ENCODE data around the gene EGR1. TPM values are rescaled to one million over a fixed set of nuclear protein-coding genes. Genes with fewer than 3 reads are reported as not detected.

EGR1 gene
- polyA plus RNA-seq (2012; rRNA removed), result 28.4 and 48.0 TPM in 2 replicates
- 28.1 and 41.7 TPM in 2 replicates for polyA plus RNA-seq (2012; cell fraction: cytosol; rRNA removed)
- polyA plus RNA-seq (2012; cell fraction: nucleus; rRNA removed), result 81.7 and 86.6 TPM in 2 replicates

DNA sequence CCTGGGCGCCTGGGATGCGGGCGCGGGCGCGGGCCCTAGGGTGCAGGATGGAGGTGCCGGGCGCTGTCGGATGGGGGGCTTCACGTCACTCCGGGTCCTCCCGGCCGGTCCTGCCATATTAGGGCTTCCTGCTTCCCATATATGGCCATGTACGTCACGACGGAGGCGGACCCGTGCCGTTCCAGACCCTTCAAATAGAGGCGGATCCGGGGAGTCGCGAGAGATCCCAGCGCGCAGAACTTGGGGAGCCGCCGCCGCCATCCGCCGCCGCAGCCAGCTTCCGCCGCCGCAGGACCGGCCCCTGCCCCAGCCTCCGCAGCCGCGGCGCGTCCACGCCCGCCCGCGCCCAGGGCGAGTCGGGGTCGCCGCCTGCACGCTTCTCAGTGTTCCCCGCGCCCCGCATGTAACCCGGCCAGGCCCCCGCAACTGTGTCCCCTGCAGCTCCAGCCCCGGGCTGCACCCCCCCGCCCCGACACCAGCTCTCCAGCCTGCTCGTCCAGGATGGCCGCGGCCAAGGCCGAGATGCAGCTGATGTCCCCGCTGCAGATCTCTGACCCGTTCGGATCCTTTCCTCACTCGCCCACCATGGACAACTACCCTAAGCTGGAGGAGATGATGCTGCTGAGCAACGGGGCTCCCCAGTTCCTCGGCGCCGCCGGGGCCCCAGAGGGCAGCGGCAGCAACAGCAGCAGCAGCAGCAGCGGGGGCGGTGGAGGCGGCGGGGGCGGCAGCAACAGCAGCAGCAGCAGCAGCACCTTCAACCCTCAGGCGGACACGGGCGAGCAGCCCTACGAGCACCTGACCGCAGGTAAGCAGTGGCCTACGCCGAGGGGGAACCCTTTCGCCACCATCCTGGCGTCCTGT, at the start of gene EGR1:
TSS of gene EGR1 (plus strand) at position 219 of the 864 bp plus-strand sequence. CDS start at position 502, 283 bp downstream.
- 3% methylated on average over 34 of the region's 85 CpGs for WGBS (ENCODE audit: low lambda C conversion rate)
- Histone ChIP-seq H3K9me3 (no peaks in the 10 kb centered on the region), H3K36me3 (replicated peaks in 1 of 2; ENCODE audit: control insufficient read depth in 1 of 2, insufficient read depth in 2 of 2, low read length in 1 of 2) (peaks cover 0 to 13% of the 10 kb centered on the region in 2 experiments)

More for the DNA sequence above, at the start of gene EGR1:
- Histone ChIP-seq H3K9ac (peak within 1 kb of the TSS; percentile 97), H3K27me3 (ENCODE audit: insufficient read depth) (no peaks in the 10 kb centered on the region), H4K20me1 (ENCODE audit: insufficient read depth) (peaks cover 37% of the 10 kb centered on the region), H3K9me2 (no peaks in the 10 kb centered on the region), H2AFZ (ENCODE audit: low read depth) (peak within 1 kb of the TSS; percentile 95; the same call in 1 of the 2 replicates), H3K4me1 (ENCODE audit: control insufficient read depth in 1 of 2, insufficient read depth in 2 of 2, low read depth in 1 of 2, low read length in 1 of 2) (peaks cover 9 to 19% of the 10 kb centered on the region in 2 experiments; a peak in 1 of 4 replicates), H3K79me2 (ENCODE audit: insufficient read depth) (peaks cover 12% of the 10 kb centered on the region; the same call in 1 of the 2 replicates), H3K4me3 (ENCODE audit: low read depth in 2 of 2, low read length in 1 of 2) (peak within 1 kb of the TSS; percentile 81 to 83), H3F3A (replicated peaks; ENCODE audit: insufficient read depth) (peaks cover 32% of the 10 kb centered on the region), H3K27ac (ENCODE audit: low read depth in 2 of 2, low read length in 1 of 2) (peak within 1 kb of the TSS; percentile 91 to 99), H3K4me2 (peak within 1 kb of the TSS; percentile 98)
- TF ChIP-seq REST (IDR thresholded peaks at IDR 0.05; ENCODE audit: low read depth, low read length) (peak; percentile 63; the same call in 1 of the 2 replicates), RAD21 (IDR thresholded peaks at IDR 0.05; ENCODE audit: low read length) (no peak), NRF1 (IDR thresholded peaks at IDR 0.05; ENCODE audit: low read depth, low read length) (no peak), NFIC (IDR thresholded peaks at IDR 0.05; ENCODE audit: borderline replicate concordance) (no peak), RFX5 (IDR thresholded peaks at IDR 0.05; ENCODE audit: low read length) (no peak), FOXM1 (IDR thresholded peaks at IDR 0.05; ENCODE audit: low read depth) (no peak), POLR2AphosphoS5 (IDR thresholded peaks at IDR 0.05; ENCODE audit: low read depth, low read length) (peak; percentile 36; the same call in 1 of the 2 replicates), JUND (IDR thresholded peaks at IDR 0.05) (no peak), CHD2 (IDR thresholded peaks at IDR 0.05; ENCODE audit: low read length, partially characterized antibody) (no peak), EZH2phosphoT487 (IDR thresholded peaks at IDR 0.05; ENCODE audit: borderline replicate concordance, low read depth) (no peak), YY1 (IDR thresholded peaks at IDR 0.05; ENCODE audit: low read depth) (no peak), RCOR1 (IDR thresholded peaks at IDR 0.05; ENCODE audit: low read length) (0 out of 2 replicates have a peak, but pooled peaks have one; percentile 31), SIN3A (IDR thresholded peaks at IDR 0.05; ENCODE audit: borderline replicate concordance, low read depth, low read length) (peak; percentile 58; the same call in 1 of the 2 replicates), FOSL2 (IDR thresholded peaks at IDR 0.05; ENCODE audit: borderline replicate concordance, low read depth) (no peak), FOXJ3 (CRISPR knock-in tag; IDR thresholded peaks at IDR 0.05) (no peak), MXI1 (IDR thresholded peaks at IDR 0.05; ENCODE audit: low read depth, low read length) (peak; percentile 24; the same call in 1 of the 2 replicates), USF2 (IDR thresholded peaks at IDR 0.05; ENCODE audit: borderline replicate concordance, low read depth, low read length) (no peak)
- TF ChIP-seq, protein P1, sequence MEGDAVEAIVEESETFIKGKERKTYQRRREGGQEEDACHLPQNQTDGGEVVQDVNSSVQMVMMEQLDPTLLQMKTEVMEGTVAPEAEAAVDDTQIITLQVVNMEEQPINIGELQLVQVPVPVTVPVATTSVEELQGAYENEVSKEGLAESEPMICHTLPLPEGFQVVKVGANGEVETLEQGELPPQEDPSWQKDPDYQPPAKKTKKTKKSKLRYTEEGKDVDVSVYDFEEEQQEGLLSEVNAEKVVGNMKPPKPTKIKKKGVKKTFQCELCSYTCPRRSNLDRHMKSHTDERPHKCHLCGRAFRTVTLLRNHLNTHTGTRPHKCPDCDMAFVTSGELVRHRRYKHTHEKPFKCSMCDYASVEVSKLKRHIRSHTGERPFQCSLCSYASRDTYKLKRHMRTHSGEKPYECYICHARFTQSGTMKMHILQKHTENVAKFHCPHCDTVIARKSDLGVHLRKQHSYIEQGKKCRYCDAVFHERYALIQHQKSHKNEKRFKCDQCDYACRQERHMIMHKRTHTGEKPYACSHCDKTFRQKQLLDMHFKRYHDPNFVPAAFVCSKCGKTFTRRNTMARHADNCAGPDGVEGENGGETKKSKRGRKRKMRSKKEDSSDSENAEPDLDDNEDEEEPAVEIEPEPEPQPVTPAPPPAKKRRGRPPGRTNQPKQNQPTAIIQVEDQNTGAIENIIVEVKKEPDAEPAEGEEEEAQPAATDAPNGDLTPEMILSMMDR (IDR thresholded peaks at IDR 0.05), result peak; percentile 17; the same call in 1 of the 2 replicates
- TF ChIP-seq, protein P2, sequence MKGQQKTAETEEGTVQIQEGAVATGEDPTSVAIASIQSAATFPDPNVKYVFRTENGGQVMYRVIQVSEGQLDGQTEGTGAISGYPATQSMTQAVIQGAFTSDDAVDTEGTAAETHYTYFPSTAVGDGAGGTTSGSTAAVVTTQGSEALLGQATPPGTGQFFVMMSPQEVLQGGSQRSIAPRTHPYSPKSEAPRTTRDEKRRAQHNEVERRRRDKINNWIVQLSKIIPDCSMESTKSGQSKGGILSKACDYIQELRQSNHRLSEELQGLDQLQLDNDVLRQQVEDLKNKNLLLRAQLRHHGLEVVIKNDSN (IDR thresholded peaks at IDR 0.05; ENCODE audit: borderline replicate concordance, low read depth), result no peak
- TF ChIP-seq, protein P3, sequence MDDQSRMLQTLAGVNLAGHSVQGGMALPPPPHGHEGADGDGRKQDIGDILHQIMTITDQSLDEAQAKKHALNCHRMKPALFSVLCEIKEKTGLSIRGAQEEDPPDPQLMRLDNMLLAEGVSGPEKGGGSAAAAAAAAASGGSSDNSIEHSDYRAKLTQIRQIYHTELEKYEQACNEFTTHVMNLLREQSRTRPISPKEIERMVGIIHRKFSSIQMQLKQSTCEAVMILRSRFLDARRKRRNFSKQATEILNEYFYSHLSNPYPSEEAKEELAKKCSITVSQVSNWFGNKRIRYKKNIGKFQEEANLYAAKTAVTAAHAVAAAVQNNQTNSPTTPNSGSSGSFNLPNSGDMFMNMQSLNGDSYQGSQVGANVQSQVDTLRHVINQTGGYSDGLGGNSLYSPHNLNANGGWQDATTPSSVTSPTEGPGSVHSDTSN (IDR thresholded peaks at IDR 0.05), result no peak
- ChIA-PET CTCF (interaction anchor here (0.7 to 11.7 kb wide), 18 partner anchors 9 to 90 kb away, joined by 3 to 196 read pairs (median 6); partner anchors contain the start of gene ETF1), POLR2A (interaction anchor here (0.6 to 3.2 kb wide), 17 partner anchors 9 to 828 kb away, joined by 3 to 22 read pairs (median 4); partner anchors contain the start of genes CDC25C, ETF1, FAM53C and MATR3)
- peak; percentile 89 for DNase-seq
